RWPE2 (cell line): Measurements from ENCODE around the gene ACADSB.

Source experiments
- ATAC-seq: fragments of 200-7000 bp; cut with Tn5 transposase; 3 replicates; pipeline ENCODE4 v1.9.1; 2021; ENCODE audit warnings: low read depth
- DNase-seq: peaks from one replicate; pipeline ENCODE4 v3.0.0-alpha.2; 2020; ENCODE audit warnings: low spot score
- H3K27ac ChIP-seq: fragments of 450-650 bp; 2 replicates; pipeline ENCODE4 v1.5.1; 2017; ENCODE audit warnings: mild to moderate bottlenecking; ENCODE audit not compliant: poor library complexity, severe bottlenecking
- H3K27me3 ChIP-seq: fragments of 250-450 bp; sonication (Bioruptor Pico); 2 replicates; pipeline ENCODE4 v1.5.1; 2021; ENCODE audit warnings: mild to moderate bottlenecking, moderate library complexity; ENCODE audit not compliant: insufficient read depth, poor library complexity, severe bottlenecking
- H3K36me3 ChIP-seq: fragments of 250-450 bp; sonication (Bioruptor Pico); 2 replicates; pipeline ENCODE4 v1.5.1; 2020; ENCODE audit warnings: low read depth, mild to moderate bottlenecking, moderate library complexity
- H3K4me1 ChIP-seq: fragments of 250-450 bp; sonication (Bioruptor Pico); 2 replicates; pipeline ENCODE4 v1.5.1; 2021; ENCODE audit warnings: mild to moderate bottlenecking, moderate library complexity; ENCODE audit not compliant: insufficient read depth, poor library complexity, severe bottlenecking
- H3K4me3 ChIP-seq: fragments of 250-450 bp; sonication (Bioruptor Pico); 2 replicates; pipeline ENCODE4 v1.5.1; 2021; ENCODE audit warnings: mild to moderate bottlenecking, moderate library complexity; ENCODE audit not compliant: severe bottlenecking
- H3K9me3 ChIP-seq: fragments of 250-450 bp; sonication (Bioruptor Pico); 2 replicates; pipeline ENCODE4 v1.5.1; 2021; ENCODE audit warnings: mild to moderate bottlenecking, moderate library complexity; ENCODE audit not compliant: severe bottlenecking
- TF ChIP-seq, protein P1 (sequence below): fragments of 450-650 bp; IDR thresholded peaks from one replicate; pipeline ENCODE4 v1.5.1; 2017; ENCODE audit warnings: mild to moderate bottlenecking, moderate library complexity; ENCODE audit not compliant: poor library complexity, severe bottlenecking

Gene ACADSB

GRCh38 chr10:122984708-122985107, 24.1 kb upstream of the ACADSB start:
- TF ChIP-seq, protein P1, sequence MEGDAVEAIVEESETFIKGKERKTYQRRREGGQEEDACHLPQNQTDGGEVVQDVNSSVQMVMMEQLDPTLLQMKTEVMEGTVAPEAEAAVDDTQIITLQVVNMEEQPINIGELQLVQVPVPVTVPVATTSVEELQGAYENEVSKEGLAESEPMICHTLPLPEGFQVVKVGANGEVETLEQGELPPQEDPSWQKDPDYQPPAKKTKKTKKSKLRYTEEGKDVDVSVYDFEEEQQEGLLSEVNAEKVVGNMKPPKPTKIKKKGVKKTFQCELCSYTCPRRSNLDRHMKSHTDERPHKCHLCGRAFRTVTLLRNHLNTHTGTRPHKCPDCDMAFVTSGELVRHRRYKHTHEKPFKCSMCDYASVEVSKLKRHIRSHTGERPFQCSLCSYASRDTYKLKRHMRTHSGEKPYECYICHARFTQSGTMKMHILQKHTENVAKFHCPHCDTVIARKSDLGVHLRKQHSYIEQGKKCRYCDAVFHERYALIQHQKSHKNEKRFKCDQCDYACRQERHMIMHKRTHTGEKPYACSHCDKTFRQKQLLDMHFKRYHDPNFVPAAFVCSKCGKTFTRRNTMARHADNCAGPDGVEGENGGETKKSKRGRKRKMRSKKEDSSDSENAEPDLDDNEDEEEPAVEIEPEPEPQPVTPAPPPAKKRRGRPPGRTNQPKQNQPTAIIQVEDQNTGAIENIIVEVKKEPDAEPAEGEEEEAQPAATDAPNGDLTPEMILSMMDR, result no peak
- H3K9me3 ChIP-seq, result no peaks in the 10 kb centered on the region
- peaks cover 7% of the 10 kb centered on the region for H3K36me3 ChIP-seq
- DNase-seq, result no peak
- no peak for ATAC-seq
- H3K4me1 ChIP-seq, result peaks cover 7% of the 10 kb centered on the region
- no peak overlapping the region for H3K4me3 ChIP-seq
- H3K27ac ChIP-seq, result no peak overlapping the region
- no peaks in the 10 kb centered on the region for H3K27me3 ChIP-seq

GRCh38 chr10:122986335-122986734, 22.5 kb upstream of the ACADSB start:
- ATAC-seq (no peak), DNase-seq (no peak)
- no peaks in the 10 kb centered on the region for H3K9me3 ChIP-seq
- no peak overlapping the region for H3K4me3 ChIP-seq
- peaks cover 1% of the 10 kb centered on the region for H3K4me1 ChIP-seq
- H3K36me3 ChIP-seq, result peaks cover 18% of the 10 kb centered on the region
- H3K27me3 ChIP-seq, result no peaks in the 10 kb centered on the region
- H3K27ac ChIP-seq, result no peak overlapping the region
- TF ChIP-seq, protein P1, result no peak

DNA sequence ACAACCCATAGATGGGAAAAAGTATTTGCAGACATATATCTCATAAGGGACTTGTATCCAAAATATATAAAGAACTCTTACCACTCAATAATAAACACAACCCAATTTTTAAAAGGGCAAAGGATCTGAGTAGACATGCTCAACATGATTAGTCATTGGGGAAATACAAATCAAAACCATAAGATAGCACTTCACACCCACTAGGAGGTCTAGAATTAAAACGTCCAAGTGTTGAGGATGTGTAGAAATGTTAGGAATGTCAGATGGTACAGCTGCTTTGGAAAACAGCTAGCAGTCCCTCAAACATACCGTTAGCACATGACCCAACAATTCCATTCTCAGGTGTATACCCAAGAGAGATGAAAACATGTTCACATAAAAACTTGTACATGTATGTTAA, 20.3 kb upstream of the ACADSB start:
- H3K36me3 ChIP-seq, result peaks cover 40% of the 10 kb centered on the region
- DNase-seq, result no peak

GRCh38 chr10:122990278-122990677, 18.5 kb upstream of the ACADSB start:
- Histone ChIP-seq H3K27me3 (no peaks in the 10 kb centered on the region), H3K9me3 (no peaks in the 10 kb centered on the region), H3K36me3 (peaks cover 57% of the 10 kb centered on the region), H3K27ac (no peak overlapping the region), H3K4me1 (no peaks in the 10 kb centered on the region), H3K4me3 (no peak overlapping the region)
- ATAC-seq (no peak), DNase-seq (no peak)
- TF ChIP-seq, protein P1, result no peak

More for the DNA sequence above, 20.3 kb upstream of the ACADSB start:
- Histone ChIP-seq H3K9me3 (no peaks in the 10 kb centered on the region), H3K27me3 (no peaks in the 10 kb centered on the region), H3K27ac (no peak overlapping the region), H3K4me3 (no peak overlapping the region), H3K4me1 (no peaks in the 10 kb centered on the region)
- TF ChIP-seq, protein P1, result no peak
- no peak for ATAC-seq

- Histone ChIP-seq H3K36me3 (peaks cover 65% of the 10 kb centered on the region), H3K9me3 (no peaks in the 10 kb centered on the region), H3K27ac (no peak overlapping the region), H3K27me3 (no peaks in the 10 kb centered on the region), H3K4me3 (no peak overlapping the region), H3K4me1 (no peaks in the 10 kb centered on the region)
- TF ChIP-seq, protein P1, result no peak
- no peak for ATAC-seq
- no peak for DNase-seq
Measured at GRCh38 chr10:122992031-122992585, 16.7 kb upstream of the ACADSB start.
